Measurements from ENCODE around the gene POLR2E. TPM values are rescaled to one million over a fixed set of nuclear protein-coding genes. Genes with fewer than 3 reads are reported as not detected.

Gene POLR2E
- total RNA-seq, 1 donor from 2014 or later, result 248 TPM

DNA sequence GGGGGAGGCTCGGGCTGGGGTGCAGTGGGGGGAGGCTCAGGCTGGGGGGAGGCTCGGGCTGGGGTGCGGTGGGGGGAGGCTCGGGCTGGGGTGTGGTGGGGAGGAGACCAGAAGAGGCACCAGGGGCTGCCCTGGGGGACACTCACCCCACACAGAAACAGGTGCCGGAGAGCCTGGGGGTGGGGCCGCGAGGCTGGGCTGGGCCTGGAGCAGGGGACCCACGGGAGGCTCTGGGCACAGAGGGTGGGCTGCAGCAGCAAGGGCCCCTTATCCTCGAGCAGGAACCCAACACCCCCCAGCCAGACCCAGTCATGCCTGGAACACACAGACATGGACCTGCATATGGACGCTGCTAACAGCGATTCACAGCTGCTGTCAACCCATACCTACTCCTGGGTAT is 42.9 kb upstream of the POLR2E start:
- TF ChIP-seq, protein P1, sequence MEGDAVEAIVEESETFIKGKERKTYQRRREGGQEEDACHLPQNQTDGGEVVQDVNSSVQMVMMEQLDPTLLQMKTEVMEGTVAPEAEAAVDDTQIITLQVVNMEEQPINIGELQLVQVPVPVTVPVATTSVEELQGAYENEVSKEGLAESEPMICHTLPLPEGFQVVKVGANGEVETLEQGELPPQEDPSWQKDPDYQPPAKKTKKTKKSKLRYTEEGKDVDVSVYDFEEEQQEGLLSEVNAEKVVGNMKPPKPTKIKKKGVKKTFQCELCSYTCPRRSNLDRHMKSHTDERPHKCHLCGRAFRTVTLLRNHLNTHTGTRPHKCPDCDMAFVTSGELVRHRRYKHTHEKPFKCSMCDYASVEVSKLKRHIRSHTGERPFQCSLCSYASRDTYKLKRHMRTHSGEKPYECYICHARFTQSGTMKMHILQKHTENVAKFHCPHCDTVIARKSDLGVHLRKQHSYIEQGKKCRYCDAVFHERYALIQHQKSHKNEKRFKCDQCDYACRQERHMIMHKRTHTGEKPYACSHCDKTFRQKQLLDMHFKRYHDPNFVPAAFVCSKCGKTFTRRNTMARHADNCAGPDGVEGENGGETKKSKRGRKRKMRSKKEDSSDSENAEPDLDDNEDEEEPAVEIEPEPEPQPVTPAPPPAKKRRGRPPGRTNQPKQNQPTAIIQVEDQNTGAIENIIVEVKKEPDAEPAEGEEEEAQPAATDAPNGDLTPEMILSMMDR (conservative IDR thresholded peaks at IDR 0.05; ENCODE audit: low read depth, low read length), result no peak
- DNase-seq (ENCODE audit: low read depth), result no peak
- H3K4me3 ChIP-seq (ENCODE audit: low read depth, low read length), result no peak overlapping the region

DNA sequence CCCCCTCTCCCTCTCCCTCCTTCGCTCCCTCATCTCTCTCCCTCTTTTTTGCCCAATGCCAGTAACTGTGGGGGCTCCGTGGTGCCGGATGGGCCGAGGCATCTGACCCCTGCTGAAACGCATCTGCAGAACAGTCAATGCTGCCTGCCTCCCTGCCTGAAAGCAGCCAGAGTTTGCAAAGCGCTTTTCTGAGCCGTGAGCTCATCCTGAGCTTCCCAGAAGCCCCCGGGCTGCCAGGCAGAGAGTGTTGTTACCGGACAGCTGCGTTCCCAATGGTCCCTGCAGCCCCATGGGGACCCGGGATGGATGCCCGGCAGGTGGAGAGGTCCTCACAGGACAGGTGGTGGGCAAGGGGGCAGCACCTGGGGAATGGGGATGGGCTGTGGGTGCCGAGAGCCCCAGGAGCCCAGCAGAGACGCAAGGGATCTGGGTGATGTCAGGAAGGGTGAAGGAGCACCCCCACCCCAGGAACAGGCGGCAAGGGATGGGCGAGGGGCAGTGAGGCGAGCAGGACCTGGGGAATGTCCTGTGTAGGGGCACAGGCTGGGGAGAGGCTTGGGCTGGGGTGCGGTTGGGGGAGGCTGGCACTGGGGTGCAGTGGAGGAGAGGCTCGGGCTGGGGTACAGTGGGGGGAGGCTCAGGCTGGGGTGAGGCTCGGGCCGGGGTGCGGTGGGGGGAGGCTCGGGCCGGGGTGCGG is 41.6 kb upstream of the POLR2E start:
- no peak overlapping the region for H3K4me3 ChIP-seq (ENCODE audit: low read depth, low read length)
- no peak for DNase-seq (ENCODE audit: low read depth)
- TF ChIP-seq, protein P1 (conservative IDR thresholded peaks at IDR 0.05; ENCODE audit: low read depth, low read length), result no peak

DNA sequence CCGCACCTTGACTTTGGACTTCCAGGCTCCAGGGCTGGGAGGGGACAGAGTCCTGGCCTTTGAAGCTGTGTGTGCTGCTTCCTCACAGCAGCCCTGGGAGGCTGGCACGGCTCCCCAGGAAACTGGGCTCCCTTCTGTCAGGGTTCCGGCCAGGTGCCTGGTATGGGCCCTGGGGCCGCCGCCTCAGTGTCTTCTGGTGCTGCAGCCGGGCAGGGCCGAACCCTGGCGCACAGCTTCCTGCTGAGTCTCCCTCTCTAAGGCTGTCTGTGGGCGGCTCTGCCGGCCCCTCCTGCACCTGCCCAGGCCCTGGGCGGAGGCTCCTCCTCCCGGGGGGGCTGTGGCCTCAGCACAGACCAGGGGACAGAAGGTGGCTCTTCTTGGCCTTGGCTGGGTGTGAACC is 41.0 kb upstream of the POLR2E start:
- TF ChIP-seq, protein P1 (conservative IDR thresholded peaks at IDR 0.05; ENCODE audit: low read depth, low read length), result no peak
- no peak for DNase-seq (ENCODE audit: low read depth)
- H3K4me3 ChIP-seq (ENCODE audit: low read depth, low read length), result no peak overlapping the region

DNA sequence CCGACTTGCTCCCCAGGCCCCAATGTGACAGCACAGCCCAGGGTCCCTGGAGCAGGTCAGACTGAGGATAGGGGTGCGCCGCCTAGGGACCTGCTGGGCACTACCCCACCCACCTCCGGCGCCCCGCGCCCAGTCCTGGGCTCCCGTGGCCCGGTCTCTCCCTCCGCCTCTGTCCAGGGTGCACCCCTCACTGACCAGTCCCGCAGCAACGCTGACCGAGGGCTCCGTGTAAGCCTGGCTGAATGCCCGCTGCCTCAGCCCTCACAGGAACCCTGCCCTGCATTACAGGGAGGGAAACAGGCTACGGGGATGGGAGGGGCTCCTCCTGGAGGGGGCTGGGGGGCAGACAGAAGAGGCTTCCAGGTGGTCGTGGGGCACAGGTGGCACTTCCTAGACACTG is 40.3 kb upstream of the POLR2E start:
- H3K4me3 ChIP-seq (ENCODE audit: low read depth, low read length), result no peak overlapping the region
- TF ChIP-seq, protein P1 (conservative IDR thresholded peaks at IDR 0.05; ENCODE audit: low read depth, low read length), result no peak
- DNase-seq (ENCODE audit: low read depth), result no peak

DNA sequence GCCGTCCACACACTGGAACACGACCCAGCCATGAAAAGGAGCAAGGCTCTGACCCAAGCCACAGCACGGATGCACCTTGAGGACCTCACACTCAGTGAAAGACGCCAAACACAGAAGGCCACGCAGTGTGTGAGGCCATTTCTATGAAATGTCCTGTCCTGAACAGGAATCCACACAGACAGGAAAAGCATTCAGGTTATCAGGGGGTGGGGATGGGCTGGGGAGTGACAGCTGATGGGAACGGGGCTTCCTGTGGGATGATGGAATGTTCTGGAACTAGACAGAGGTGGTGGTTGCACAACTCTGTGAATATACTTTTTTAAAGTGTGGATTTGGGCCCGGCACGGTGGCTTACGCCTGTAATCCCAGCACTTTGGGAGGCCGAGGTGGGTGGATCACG is 39.3 kb upstream of the POLR2E start:
- no peak overlapping the region for H3K4me3 ChIP-seq (ENCODE audit: low read depth, low read length)
- TF ChIP-seq, protein P1 (conservative IDR thresholded peaks at IDR 0.05; ENCODE audit: low read depth, low read length), result no peak
- DNase-seq (ENCODE audit: low read depth), result no peak

DNA sequence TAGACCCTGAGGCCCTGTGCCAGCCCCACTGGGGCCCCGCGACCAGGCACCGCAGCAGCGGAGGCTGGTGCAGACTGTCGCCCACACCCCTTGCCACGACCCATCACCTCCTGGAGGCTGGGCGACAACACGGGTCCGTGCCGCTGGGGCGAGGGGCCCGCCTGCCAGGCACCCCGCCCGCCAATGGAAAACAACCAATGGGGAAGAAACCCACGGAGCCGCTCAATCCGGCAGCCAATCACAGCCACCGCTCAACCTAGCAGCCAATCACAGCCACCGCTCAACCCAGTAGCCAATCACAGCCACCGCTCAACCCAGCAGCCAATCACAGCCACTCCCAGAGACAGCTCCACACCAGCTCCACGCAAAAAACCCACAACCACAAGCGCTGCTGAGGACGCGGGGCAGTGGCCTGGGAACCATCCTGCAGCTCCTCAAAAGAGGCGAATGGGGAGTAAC is 38.3 kb upstream of the POLR2E start:
- no peak overlapping the region for H3K4me3 ChIP-seq (ENCODE audit: low read depth, low read length)
- TF ChIP-seq, protein P1 (conservative IDR thresholded peaks at IDR 0.05; ENCODE audit: low read depth, low read length), result no peak

More for the DNA sequence above, 38.3 kb upstream of the POLR2E start:
- DNase-seq (ENCODE audit: low read depth), result no peak
